HG02642 (cell line): Measurements from ENCODE around the gene XRCC4.
"Not testable (repeated sequence)": the region's sequence is repeated elsewhere in the genome, so short reads cannot be mapped to it uniquely, and the experiment has no call there.

Experiments
- ATAC-seq: cut with Tn5 transposase; IDR thresholded peaks from one replicate; pipeline ENCODE4 v1.9.1; 2021; ENCODE audit warnings: mild to moderate bottlenecking; ENCODE audit not compliant: unreplicated experiment, poor library complexity

The XRCC4 gene

GRCh38 chr5:83076742-83077661 lies at the start of gene XRCC4, which contains the start of gene TMEM167A:
Gene XRCC4, plus strand, starts transcription at chr5:83077547. Its CDS starts 27,373 bp downstream, at chr5:83104920.
Gene TMEM167A, minus strand, starts transcription at chr5:83077394. Its CDS starts 71 bp downstream, at chr5:83077323.
- peak; percentile 99 for ATAC-seq

- no peak for ATAC-seq
Measured at GRCh38 chr5:83029912-83030311, 47.4 kb upstream of the XRCC4 start.

- ATAC-seq = no peak
Measured at GRCh38 chr5:83031381-83031780, 46.0 kb upstream of the XRCC4 start.

GRCh38 chr5:83034036-83034435 lies 43.3 kb upstream of the XRCC4 start:
- ATAC-seq = no peak

- no peak for ATAC-seq
Measured at GRCh38 chr5:83034528-83035207, 42.7 kb upstream of the XRCC4 start.

GRCh38 chr5:83035373-83036100 lies 41.8 kb upstream of the XRCC4 start:
- no peak for ATAC-seq

GRCh38 chr5:83036991-83037575 lies 40.3 kb upstream of the XRCC4 start:
- no peak for ATAC-seq

- no peak for ATAC-seq
Measured at GRCh38 chr5:83038924-83039323, 38.4 kb upstream of the XRCC4 start.

GRCh38 chr5:83042507-83042906 lies 34.8 kb upstream of the XRCC4 start:
- no peak for ATAC-seq

- ATAC-seq = no peak
Measured at GRCh38 chr5:83044926-83045325, 32.4 kb upstream of the XRCC4 start.

- no peak for ATAC-seq
Measured at GRCh38 chr5:83048277-83048676, 29.1 kb upstream of the XRCC4 start.

GRCh38 chr5:83048811-83049210 lies 28.5 kb upstream of the XRCC4 start:
- no peak for ATAC-seq

- ATAC-seq = no peak
Measured at GRCh38 chr5:83049370-83049885, 27.9 kb upstream of the XRCC4 start.

- no peak for ATAC-seq
Measured at GRCh38 chr5:83050723-83051340, 26.5 kb upstream of the XRCC4 start.

GRCh38 chr5:83055166-83055565 lies 22.2 kb upstream of the XRCC4 start:
- ATAC-seq = no peak

- no peak for ATAC-seq
Measured at GRCh38 chr5:83058726-83059125, 18.6 kb upstream of the XRCC4 start.

GRCh38 chr5:83059341-83059740 lies 18.0 kb upstream of the XRCC4 start:
- peak; percentile 56 for ATAC-seq

GRCh38 chr5:83066548-83067110 lies 10.7 kb upstream of the XRCC4 start:
- no peak for ATAC-seq

- not testable (repeated sequence) for ATAC-seq
Measured at GRCh38 chr5:83067377-83067776, 10.0 kb upstream of the XRCC4 start.
